NCI-H1417 (cell line): ENCODE results near the gene SCRT2.
"Not testable (repeated sequence)": the region's sequence is repeated elsewhere in the genome, so short reads cannot be mapped to it uniquely, and the experiment has no call there.

Source experiments
- DNase-seq, 3 experiments: peaks; one replicate each; lab custom pipeline; 2025; lab: John Stamatoyannopoulos, UW

Gene SCRT2

DNA sequence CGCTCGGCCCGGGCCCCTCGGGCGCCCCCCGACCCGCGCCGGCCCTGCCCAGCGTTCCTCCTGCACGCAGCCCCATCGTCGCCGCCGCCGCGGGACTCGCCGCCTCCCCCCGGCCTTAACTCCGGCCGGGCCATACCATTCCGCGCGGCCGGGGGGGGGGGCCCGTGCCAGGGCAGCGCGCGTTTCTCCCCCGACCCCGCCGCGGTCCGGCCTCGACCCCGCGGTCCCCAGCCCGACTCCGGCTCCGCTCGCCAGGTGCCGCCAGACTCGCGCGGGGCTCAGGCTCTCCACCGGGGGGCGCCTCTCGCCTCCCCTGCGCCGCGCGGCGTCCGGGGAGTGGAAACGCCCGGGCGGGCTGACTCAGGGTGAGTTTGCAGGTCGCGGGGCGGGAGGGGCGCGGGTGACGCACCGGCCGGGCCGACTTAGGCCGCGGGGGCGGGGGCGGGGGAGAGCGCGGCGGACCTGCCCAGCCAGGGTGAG is 22.5 kb downstream of the SCRT2 start, which contains the start of gene SRXN1:
SRXN1 (minus strand) TSS at position 91 of the 480 bp plus-strand sequence; CDS start at position 76, 15 bp downstream.
- DNase-seq: peak; percentile 66 to 80 (median 76)

GRCh38 chr20:652615-653109 is 22.9 kb downstream of the SCRT2 start:
- peak in 1 of 3 experiments; percentile 50 for DNase-seq

DNA sequence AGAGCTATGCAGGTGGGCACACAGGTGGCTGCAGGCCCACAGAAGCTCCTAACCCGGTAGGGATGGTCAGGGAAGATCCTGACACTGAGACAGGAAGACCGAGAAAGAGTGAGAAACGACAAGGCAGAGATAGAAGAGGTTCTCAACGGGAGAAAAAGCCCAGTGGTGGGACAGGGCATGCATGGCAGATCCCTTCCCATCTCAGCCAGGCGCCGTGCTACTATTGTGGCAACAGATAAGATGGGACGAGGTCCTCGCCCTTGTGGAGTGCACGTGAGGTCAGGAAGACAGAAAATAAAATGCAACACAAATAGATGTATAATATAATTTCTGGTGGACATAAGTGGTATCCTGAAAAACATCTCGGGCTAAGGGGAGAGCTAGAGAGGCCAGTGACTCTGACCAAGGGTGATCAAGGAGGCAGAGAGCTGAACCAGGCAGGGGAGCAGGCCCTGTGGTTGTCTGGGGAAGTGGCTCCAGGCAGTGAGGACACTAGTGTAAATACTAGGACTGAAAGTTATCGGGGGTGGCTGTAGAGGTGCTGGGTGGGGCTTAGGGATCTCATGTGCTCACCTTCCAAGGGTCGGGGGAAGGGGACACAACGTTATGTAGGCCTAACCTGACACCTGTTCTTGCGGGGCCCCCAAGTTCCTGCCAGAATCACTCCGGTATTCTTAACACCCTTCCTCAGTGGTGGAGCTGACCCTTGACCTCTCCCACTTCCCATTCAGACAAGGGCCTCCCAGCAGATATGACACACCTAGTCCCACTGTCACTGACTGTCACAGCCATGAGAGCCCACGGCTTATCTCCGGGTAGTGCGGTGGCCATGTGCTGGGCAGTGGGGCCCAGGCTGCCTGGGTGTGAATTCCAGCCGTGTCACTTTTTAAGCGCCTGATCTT is 23.6 kb downstream of the SCRT2 start:
- no peak for DNase-seq

GRCh38 chr20:650954-651353 is 24.6 kb downstream of the SCRT2 start:
- no peak for DNase-seq

DNA sequence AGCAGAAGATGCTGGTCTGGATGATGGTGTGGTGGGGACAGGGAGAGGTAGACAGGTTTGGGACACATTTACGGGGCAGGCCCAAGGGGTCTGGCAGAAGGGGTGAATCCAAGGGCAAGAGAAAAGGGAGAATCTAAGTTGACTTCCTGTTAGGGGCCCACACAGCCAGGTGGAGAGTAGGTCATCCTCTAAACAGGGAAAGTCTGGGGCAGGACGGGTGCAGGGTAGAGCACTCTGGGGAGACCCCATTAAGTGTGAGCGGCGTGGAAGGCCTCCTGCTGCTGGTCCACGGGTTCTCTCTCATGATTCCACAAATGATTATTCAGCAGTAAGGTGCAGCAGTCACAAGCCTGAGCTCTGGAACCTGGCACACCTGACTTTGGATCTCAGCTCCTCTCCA is 25.3 kb downstream of the SCRT2 start:
- DNase-seq: no peak

DNA sequence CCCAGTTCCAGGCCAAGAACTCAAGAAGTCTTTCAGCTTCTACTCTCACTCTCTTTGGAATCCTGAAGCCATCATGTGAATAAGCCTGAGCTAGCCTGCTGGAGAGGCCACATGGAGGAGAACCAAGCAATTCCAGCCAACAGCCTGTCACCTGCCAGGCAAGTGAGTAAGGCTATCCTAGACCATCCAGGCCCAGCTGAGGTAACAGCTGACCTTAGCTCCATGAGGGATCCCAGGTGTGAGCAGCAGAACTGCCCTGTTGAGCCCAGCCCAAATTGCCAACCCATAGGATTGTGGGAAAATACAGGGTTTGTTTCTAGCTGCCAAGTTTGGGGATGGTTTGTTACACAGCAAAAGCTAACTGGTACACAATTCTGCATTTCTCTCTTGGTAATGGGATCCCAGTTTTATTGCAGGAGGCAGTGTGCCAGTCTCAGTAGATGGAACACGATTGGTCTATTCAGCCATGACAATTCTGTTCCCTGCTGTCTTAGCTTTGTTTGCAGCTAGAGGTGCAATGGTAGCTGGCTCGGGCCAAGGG is 28.1 kb downstream of the SCRT2 start:
- DNase-seq: no peak

GRCh38 chr20:646868-647233 is 28.8 kb downstream of the SCRT2 start:
- no peak for DNase-seq

GRCh38 chr20:646107-646867 is 29.3 kb downstream of the SCRT2 start:
- DNase-seq: no peak

DNA sequence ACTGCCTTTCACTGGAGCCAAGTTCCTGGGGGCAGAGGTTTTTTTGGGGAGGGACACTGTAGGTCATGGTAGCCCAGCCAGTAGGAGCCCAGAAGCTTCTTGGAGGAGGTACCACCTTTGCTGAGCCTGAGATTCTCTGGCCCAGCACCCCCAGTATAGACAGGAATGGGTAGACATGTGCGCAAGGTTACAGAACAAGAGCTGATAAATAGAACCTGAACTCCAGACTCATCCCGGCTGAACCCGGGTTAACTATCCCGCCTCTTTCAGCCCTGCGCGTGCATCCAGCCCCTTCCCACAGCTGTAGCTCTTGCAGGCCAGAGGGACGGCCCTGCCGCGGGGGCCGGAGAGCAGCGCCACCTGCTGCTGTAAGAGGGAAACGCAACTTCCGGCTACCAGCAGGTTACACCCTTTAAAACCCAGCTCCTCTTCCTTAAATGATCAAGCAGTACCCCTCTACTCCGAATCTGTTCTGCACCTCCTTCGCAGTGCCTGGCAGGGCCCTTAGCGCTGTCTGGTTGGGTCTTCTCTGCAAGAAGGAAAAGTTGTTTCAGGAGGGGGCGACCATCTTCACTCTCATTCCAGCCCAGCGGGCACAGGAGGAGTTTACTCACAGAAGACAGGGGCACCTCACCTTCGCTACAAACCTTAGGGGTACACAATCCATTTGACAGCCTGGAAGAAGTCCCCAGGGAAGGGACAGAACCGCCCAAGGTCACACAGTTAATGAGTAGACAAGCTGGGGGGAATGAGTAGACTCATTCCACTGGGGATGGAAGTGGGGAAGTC is 30.1 kb downstream of the SCRT2 start:
- DNase-seq: peak; percentile 45 to 74 (median 62)

DNA sequence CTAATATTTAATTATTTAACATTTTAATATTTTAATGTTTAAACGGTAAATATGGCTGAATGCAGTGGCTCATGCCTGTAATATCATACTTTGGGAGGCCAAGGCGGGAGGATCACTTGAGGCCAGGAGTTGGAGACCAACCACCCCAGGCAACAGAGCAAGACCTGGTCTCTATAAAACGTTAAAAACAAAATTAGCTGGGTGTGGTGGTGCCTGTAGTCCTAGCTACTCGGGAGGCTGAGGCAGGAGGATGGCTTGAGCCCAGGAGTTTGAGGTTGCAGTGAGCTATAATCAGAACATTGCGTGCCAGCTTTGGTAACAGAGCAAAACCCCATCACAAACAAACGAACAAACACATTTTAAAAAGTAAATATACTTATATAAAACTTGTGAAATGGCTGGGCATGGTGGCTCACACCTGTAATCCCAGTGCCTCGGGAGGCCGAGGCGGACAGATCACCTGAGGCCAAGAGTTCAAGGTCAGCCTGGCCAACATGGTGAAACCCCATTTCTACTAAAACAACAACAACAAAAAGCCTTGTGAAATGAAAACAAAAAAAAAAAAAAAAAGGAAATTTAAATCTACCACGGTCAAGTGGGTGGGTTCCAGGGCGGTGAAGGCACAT is 30.8 kb downstream of the SCRT2 start:
- DNase-seq: no peak

- peak in 2 of 3 experiments; percentile 28 to 31 for DNase-seq
Measured at GRCh38 chr20:642398-643174, 33.0 kb downstream of the SCRT2 start.

- not testable (repeated sequence) for DNase-seq
Measured at GRCh38 chr20:642013-642397, 33.6 kb downstream of the SCRT2 start.

DNA sequence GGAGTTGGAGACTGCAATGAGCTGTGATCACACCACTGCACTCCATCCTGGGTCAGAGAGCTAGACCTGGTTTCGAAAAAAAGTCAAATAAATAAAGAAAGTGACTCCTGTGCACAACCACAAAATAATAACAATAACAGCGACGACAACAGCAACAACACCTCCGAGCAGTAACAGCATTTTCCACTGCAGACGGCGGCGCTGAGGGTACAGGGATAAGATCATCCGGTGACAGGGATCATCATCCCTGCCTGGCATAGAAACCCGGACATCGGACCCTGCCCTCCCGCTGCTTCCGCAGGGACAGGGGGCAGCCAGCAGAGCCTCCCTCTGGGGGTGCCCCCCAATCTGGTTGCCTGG is 34.1 kb downstream of the SCRT2 start:
- DNase-seq: no peak

DNA sequence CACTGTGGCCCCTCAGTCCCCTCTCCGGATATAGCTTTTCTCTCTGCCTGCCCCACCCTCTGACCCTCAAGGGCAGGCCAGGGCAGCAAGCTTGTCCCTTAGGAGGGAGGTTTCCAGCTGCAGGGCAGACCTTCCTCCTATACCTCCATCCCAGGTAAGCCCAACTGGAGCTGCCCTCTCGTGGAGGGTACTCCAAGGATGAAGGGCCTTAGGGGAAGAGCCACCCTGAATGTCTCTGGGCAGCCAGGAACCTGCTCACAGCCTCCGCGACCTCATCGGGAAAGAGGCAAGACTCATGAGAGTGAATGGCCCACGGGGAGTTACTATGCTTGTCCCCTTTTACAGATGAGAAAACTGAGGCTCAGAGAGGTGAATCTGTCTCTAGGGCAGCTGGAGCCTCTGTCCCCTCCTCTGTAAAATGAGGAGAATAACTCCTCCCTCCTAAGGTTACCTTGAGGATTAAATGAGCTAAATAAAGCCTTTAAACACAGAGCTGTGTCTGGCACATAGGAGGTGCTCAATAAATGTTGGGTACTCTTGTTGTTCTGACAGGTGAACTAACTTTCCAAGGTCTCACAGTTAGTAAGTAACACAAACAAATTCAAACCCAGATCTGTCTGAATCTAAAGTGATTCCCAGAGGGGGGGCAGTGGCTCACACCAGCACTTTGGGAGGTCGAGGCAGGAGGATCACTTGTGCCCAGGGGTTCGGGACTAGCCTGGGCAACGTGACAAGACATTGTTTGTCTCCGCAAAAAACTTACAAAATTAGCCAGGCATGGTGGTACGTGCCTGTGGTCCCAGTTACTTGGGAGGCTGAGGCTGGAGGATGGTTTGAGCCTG is 34.7 kb downstream of the SCRT2 start:
- DNase-seq: no peak

DNA sequence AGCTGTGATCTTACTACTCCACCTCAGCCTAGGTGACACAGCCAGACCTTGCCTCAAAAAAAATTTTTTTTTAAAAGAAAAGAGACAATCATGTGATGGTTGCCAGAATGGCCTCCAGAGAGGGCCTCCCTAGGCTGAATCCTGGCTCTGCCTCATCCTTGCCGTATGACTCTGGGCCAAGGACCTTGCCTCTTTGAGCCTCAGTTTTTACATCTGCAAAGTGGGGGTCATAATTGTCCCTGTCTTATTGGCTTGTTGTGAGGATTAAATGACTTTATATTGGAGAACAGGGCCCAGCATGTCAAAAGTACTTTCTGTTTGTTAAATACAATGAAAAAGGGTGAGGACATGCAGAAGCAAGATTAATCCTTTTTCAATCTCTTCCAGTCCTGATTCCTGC is 37.0 kb downstream of the SCRT2 start:
- DNase-seq: no peak

GRCh38 chr20:637559-637958 is 38.0 kb downstream of the SCRT2 start:
- no peak for DNase-seq

DNA sequence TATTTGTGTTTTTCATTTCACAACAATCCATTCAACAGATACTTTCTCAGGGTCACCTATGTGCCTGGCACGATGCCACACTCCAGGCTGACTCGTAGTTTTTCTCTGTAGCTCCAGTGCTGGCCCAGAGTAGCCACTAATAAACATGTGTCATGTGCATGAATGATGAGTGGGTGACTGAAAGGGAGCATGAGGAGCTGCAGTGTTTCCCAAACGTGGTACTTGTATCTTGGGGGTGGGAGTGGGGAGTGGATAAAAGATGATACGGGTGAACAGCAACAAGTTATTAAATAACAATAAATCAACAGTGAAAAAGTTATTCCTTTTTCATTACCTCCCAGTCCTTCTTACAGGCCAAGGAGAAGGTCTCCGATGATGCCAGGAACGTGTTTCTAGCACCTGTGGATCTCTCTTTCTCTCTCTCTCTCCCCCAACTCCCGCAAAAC is 39.7 kb downstream of the SCRT2 start:
- no peak for DNase-seq

GRCh38 chr20:635028-635892 is 40.3 kb downstream of the SCRT2 start:
- DNase-seq: no peak
